Measurements from ENCODE around the gene CNST.

GRCh38 chr1:246647113-246647512 is 80.9 kb downstream of the CNST start:
- TF ChIP-seq CTCF (IDR thresholded peaks at IDR 0.05) (no peak), POLR2A (IDR thresholded peaks at IDR 0.05) (no peak)

Measured in lower leg skin (tissue), 3 donors.